ENCODE results near the gene FGFBP1.

GRCh38 chr4:15983610-15984009 lies 45.1 kb upstream of the FGFBP1 start:
- no peak for TF ChIP-seq POLR2AphosphoS5 (IDR thresholded peaks at IDR 0.05)
- TF ChIP-seq CTCF (IDR thresholded peaks at IDR 0.05; ENCODE audit: poor library complexity, severe bottlenecking) = no peak
- no peak for TF ChIP-seq TAF1 (IDR thresholded peaks at IDR 0.05; ENCODE audit: low read depth)
- TF ChIP-seq EP300 (conservative IDR thresholded peaks at IDR 0.05; ENCODE audit: poor library complexity, severe bottlenecking) = no peak
- TF ChIP-seq SMC3 (conservative IDR thresholded peaks at IDR 0.05; ENCODE audit: poor library complexity) = no peak
- no peak for TF ChIP-seq RAD21 (conservative IDR thresholded peaks at IDR 0.05)
- no peak for TF ChIP-seq EZH2 (IDR thresholded peaks at IDR 0.05; ENCODE audit: borderline replicate concordance, insufficient read depth, low read length, poor library complexity, severe bottlenecking)
- no peak for TF ChIP-seq MXI1 (conservative IDR thresholded peaks at IDR 0.05; ENCODE audit: poor library complexity, severe bottlenecking)

All from neural cell (in vitro differentiated cells).